Neural cell (in vitro differentiated cells): Measurements from ENCODE around the gene CHAF1B. TPM values are rescaled to one million over a fixed set of nuclear protein-coding genes. Genes with fewer than 3 reads are reported as not detected.

ENCODE experiments used
- H2AFZ ChIP-seq: fragments of 200-600, 300-800 bp; sonication (generic), shearing (Covaris generic); 2 replicates; pipeline ENCODE4 v1.6.0; 2014; ENCODE audit warnings: low read depth, mild to moderate bottlenecking, antibody characterized with exemption, low read length, moderate library complexity
- H3F3A ChIP-seq: fragments of 200-600 bp; shearing (Covaris generic); 2 replicates; pipeline ENCODE4 v1.6.1; 2016; ENCODE audit warnings: mild to moderate bottlenecking, moderate library complexity, mixed read lengths, antibody characterized with exemption, low read length; ENCODE audit not compliant: insufficient read depth, poor library complexity, severe bottlenecking
- H3K27ac ChIP-seq: fragments of 200-600, 300-800 bp; sonication (generic), shearing (Covaris generic); 2 replicates; pipeline ENCODE4 v1.5.1; 2014; ENCODE audit warnings: mild to moderate bottlenecking, low read length, moderate library complexity
- H3K27me3 ChIP-seq: fragments of 300-800, 200-600 bp; sonication (generic), shearing (Covaris generic); 2 replicates; pipeline ENCODE4 v1.6.0; 2014; ENCODE audit warnings: mild to moderate bottlenecking, low read depth, low read length, moderate library complexity; ENCODE audit not compliant: insufficient read depth
- H3K36me3 ChIP-seq: fragments of 300-800, 200-600 bp; sonication (generic), shearing (Covaris generic); 2 replicates; pipeline ENCODE4 v1.5.1; 2014; ENCODE audit warnings: mild to moderate bottlenecking, antibody characterized with exemption, low read length, moderate library complexity; ENCODE audit not compliant: insufficient read depth
- H3K4me2 ChIP-seq: fragments of 300-800, 200-600 bp; sonication (generic), shearing (Covaris generic); 2 replicates; pipeline ENCODE4 v1.6.0; 2014; ENCODE audit warnings: mild to moderate bottlenecking, low read length
- H3K4me3 ChIP-seq: fragments of 300-800, 200-600 bp; sonication (generic), shearing (Covaris generic); 2 replicates; pipeline ENCODE4 v1.5.1; 2014; ENCODE audit warnings: mild to moderate bottlenecking, low read length, moderate library complexity
- H3K79me2 ChIP-seq: fragments of 200-600 bp; shearing (Covaris generic); replicated peaks from 2 replicates; pipeline ENCODE4 v1.6.0; 2014; ENCODE audit warnings: mild to moderate bottlenecking, low read length, moderate library complexity; ENCODE audit not compliant: insufficient read depth
- H3K9ac ChIP-seq: fragments of 300-800, 200-600 bp; sonication (generic), shearing (Covaris generic); 2 replicates; pipeline ENCODE4 v1.6.1; 2016; ENCODE audit warnings: mild to moderate bottlenecking, low read length, mixed read lengths
- H3K9me2 ChIP-seq: fragments of 200-600 bp; shearing (Covaris generic); 2 replicates; pipeline ENCODE4 v1.6.1; 2016; ENCODE audit warnings: mild to moderate bottlenecking, low read length, mixed read lengths; ENCODE audit not compliant: insufficient read depth
- H3K9me3 ChIP-seq: fragments of 200-600, 300-800 bp; sonication (generic), shearing (Covaris generic); 2 replicates; pipeline ENCODE4 v1.6.1; 2016; ENCODE audit warnings: mild to moderate bottlenecking, mixed run types, low read length, moderate library complexity, mixed read lengths
- H4K20me1 ChIP-seq: fragments of 200-600 bp; shearing (Covaris generic); 2 replicates; pipeline ENCODE4 v1.6.1; 2016; ENCODE audit warnings: mild to moderate bottlenecking, mixed run types; ENCODE audit not compliant: insufficient read depth
- EP300 ChIP-seq: fragments of 450-650 bp; conservative IDR thresholded peaks from 2 replicates; pipeline ENCODE4 v1.6.1; 2014; ENCODE audit warnings: antibody characterized with exemption, mild to moderate bottlenecking, moderate library complexity; ENCODE audit not compliant: poor library complexity, severe bottlenecking
- EZH2 ChIP-seq: fragments of 200-600, 300-800 bp; shearing (Covaris generic), sonication (generic); IDR thresholded peaks from 2 replicates; pipeline ENCODE4 v1.6.1; 2014; ENCODE audit warnings: antibody characterized with exemption, low read length, borderline replicate concordance, mild to moderate bottlenecking; ENCODE audit not compliant: insufficient read depth, poor library complexity, severe bottlenecking
- MXI1 ChIP-seq: fragments of 450-650 bp; conservative IDR thresholded peaks from 2 replicates; pipeline ENCODE4 v1.6.1; 2014; ENCODE audit warnings: antibody characterized with exemption, mild to moderate bottlenecking; ENCODE audit not compliant: poor library complexity, severe bottlenecking
- POLR2AphosphoS5 ChIP-seq: IDR thresholded peaks from 2 replicates; pipeline ENCODE4 v1.6.1; 2012
- RAD21 ChIP-seq: fragments of 450-650 bp; conservative IDR thresholded peaks from 2 replicates; pipeline ENCODE4 v1.6.1; 2014; ENCODE audit warnings: antibody characterized with exemption, mild to moderate bottlenecking, moderate library complexity
- SMC3 ChIP-seq: fragments of 450-650 bp; conservative IDR thresholded peaks from 2 replicates; pipeline ENCODE4 v1.6.1; 2014; ENCODE audit warnings: antibody characterized with exemption, mild to moderate bottlenecking, moderate library complexity; ENCODE audit not compliant: poor library complexity
- TAF1 ChIP-seq: IDR thresholded peaks from 2 replicates; pipeline ENCODE4 v1.6.1; 2012; ENCODE audit warnings: low read depth
- polyA plus RNA-seq: library from polyadenylated mRNA; depleted of rRNA; stranded (reverse); fragments of >200 nt; gene quantifications from 2 replicates; pipeline ENCODE4 v1.2.3, GENCODE V29; 2014
- TF ChIP-seq, protein P1 (sequence below): IDR thresholded peaks from 2 replicates; pipeline ENCODE4 v1.6.1; 2012; ENCODE audit warnings: borderline replicate concordance
- TF ChIP-seq, protein P2 (sequence below): fragments of 450-650 bp; IDR thresholded peaks from 2 replicates; pipeline ENCODE4 v1.5.1; 2014; ENCODE audit warnings: antibody characterized with exemption, mild to moderate bottlenecking, moderate library complexity; ENCODE audit not compliant: poor library complexity, severe bottlenecking

The CHAF1B gene
- polyA plus RNA-seq, 1 donor from 2014 or later = 0.72 TPM

DNA sequence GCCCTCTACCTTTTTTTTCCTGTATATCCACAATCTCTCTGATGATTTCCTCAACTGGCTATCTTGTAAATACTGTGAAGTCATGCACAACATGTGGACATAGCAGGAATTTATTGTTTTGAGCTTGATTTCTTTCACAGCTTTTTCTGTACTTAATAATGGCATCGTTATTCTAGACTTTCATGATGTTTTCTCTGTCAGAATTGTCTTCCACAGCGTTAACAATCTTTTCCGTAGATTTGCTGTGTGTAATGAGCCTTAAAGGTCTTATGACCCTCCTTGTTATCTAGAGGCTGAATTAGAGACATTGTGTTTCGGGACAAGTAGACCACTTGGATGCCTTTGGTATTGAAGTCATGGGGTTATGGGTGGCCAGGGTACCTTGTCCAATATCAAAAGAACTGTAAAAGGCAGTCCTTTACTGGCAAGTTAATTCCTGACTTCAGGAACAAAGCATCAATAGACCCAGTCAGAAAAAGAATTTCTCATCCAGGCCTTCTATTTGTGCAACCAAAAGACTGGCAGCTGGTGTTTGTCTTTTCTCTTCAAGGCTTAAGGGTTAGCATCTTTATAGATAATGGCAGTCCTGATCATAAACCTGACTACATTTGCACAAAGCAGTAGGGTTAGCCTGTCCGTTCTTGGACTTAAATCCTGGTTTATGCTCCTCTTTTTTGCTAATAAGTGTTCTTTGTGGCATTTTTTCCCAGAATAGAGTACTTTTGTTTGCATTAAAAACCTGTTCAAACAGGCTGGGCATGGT, 30.1 kb upstream of the CHAF1B start:
- Histone ChIP-seq H3K4me2 (no peak overlapping the region), H3K27me3 (no peaks in the 10 kb centered on the region), H3K36me3 (peaks cover 12% of the 10 kb centered on the region), H3K27ac (no peak overlapping the region), H3K4me3 (no peak overlapping the region), H3K9me3 (no peaks in the 10 kb centered on the region), H2AFZ (no peak overlapping the region), H3K9ac (no peak overlapping the region), H3K79me2 (no peaks in the 10 kb centered on the region), H3F3A (no peaks in the 10 kb centered on the region), H4K20me1 (no peaks in the 10 kb centered on the region), H3K9me2 (no peaks in the 10 kb centered on the region)
- TF ChIP-seq TAF1 = no peak
- no peak for TF ChIP-seq POLR2AphosphoS5
- TF ChIP-seq SMC3 = no peak
- TF ChIP-seq, protein P1, sequence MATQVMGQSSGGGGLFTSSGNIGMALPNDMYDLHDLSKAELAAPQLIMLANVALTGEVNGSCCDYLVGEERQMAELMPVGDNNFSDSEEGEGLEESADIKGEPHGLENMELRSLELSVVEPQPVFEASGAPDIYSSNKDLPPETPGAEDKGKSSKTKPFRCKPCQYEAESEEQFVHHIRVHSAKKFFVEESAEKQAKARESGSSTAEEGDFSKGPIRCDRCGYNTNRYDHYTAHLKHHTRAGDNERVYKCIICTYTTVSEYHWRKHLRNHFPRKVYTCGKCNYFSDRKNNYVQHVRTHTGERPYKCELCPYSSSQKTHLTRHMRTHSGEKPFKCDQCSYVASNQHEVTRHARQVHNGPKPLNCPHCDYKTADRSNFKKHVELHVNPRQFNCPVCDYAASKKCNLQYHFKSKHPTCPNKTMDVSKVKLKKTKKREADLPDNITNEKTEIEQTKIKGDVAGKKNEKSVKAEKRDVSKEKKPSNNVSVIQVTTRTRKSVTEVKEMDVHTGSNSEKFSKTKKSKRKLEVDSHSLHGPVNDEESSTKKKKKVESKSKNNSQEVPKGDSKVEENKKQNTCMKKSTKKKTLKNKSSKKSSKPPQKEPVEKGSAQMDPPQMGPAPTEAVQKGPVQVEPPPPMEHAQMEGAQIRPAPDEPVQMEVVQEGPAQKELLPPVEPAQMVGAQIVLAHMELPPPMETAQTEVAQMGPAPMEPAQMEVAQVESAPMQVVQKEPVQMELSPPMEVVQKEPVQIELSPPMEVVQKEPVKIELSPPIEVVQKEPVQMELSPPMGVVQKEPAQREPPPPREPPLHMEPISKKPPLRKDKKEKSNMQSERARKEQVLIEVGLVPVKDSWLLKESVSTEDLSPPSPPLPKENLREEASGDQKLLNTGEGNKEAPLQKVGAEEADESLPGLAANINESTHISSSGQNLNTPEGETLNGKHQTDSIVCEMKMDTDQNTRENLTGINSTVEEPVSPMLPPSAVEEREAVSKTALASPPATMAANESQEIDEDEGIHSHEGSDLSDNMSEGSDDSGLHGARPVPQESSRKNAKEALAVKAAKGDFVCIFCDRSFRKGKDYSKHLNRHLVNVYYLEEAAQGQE = no peak
- no peak for TF ChIP-seq EP300
- no peak for TF ChIP-seq EZH2
- TF ChIP-seq RAD21 = no peak
- TF ChIP-seq, protein P2, sequence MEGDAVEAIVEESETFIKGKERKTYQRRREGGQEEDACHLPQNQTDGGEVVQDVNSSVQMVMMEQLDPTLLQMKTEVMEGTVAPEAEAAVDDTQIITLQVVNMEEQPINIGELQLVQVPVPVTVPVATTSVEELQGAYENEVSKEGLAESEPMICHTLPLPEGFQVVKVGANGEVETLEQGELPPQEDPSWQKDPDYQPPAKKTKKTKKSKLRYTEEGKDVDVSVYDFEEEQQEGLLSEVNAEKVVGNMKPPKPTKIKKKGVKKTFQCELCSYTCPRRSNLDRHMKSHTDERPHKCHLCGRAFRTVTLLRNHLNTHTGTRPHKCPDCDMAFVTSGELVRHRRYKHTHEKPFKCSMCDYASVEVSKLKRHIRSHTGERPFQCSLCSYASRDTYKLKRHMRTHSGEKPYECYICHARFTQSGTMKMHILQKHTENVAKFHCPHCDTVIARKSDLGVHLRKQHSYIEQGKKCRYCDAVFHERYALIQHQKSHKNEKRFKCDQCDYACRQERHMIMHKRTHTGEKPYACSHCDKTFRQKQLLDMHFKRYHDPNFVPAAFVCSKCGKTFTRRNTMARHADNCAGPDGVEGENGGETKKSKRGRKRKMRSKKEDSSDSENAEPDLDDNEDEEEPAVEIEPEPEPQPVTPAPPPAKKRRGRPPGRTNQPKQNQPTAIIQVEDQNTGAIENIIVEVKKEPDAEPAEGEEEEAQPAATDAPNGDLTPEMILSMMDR = no peak
- TF ChIP-seq MXI1 = no peak

DNA sequence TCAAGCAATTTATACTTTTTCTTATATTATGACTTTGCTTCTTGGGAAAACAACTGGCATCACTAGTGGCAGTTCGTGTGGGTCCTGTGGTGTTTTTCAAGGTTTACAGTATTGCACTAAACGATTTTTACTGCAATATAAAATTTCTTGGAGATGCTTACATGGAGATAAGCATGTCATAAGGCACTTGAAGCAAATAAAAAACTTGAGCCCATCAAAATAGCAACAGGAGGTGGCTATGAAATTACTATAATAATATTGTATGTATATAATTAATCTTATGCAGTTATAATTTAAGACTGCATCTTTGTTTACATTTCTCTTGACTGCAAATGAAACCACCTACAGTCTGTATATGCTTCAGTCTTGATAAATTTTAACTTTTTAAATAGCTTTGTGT, 29.3 kb upstream of the CHAF1B start:
- H3F3A ChIP-seq = no peaks in the 10 kb centered on the region
- TF ChIP-seq, protein P1 = no peak
- no peak for TF ChIP-seq EZH2
- TF ChIP-seq RAD21 = no peak
- TF ChIP-seq, protein P2 = no peak
- TF ChIP-seq TAF1 = no peak
- TF ChIP-seq MXI1 = no peak
- no peak for TF ChIP-seq EP300
- TF ChIP-seq POLR2AphosphoS5 = no peak
- TF ChIP-seq SMC3 = no peak
- H4K20me1 ChIP-seq = no peaks in the 10 kb centered on the region
- H3K79me2 ChIP-seq = no peaks in the 10 kb centered on the region
- no peak overlapping the region for H3K27ac ChIP-seq
- H3K4me2 ChIP-seq = no peak overlapping the region
- no peak overlapping the region for H3K9ac ChIP-seq
- no peak overlapping the region for H2AFZ ChIP-seq
- H3K4me3 ChIP-seq = no peak overlapping the region
- no peaks in the 10 kb centered on the region for H3K27me3 ChIP-seq
- H3K36me3 ChIP-seq = peaks cover 12% of the 10 kb centered on the region
- H3K9me2 ChIP-seq = no peaks in the 10 kb centered on the region
- no peaks in the 10 kb centered on the region for H3K9me3 ChIP-seq
